Left renal cortex interstitium (tissue), 4 donors: ENCODE data around the gene TOMT. TPM values are rescaled to one million over a fixed set of nuclear protein-coding genes. Genes with fewer than 3 reads are reported as not detected.
"Not testable (repeated sequence)": the region's sequence is repeated elsewhere in the genome, so short reads cannot be mapped to it uniquely, and the experiment has no call there.

ENCODE experiments used
- DNase-seq, 4 donors: peaks; one replicate each; pipeline ENCODE4 v3.0.0-alpha.2; 2013; ENCODE audit warnings: low read depth in 4 of 4, low spot score in 2 of 4, missing footprints in 1 of 4
- polyA plus RNA-seq, 4 donors: library from polyadenylated mRNA; unstranded; fragments of 120-200 nt; gene quantifications; one replicate each; pipeline ENCODE4 v1.2.1, GENCODE V29; 2013; ENCODE audit not compliant: insufficient read length in 4 of 4

Gene TOMT
- polyA plus RNA-seq, 4 donors = not detected

- no peak for DNase-seq
Observed at GRCh38 chr11:72123117-72123653, 17.5 kb downstream of the TOMT start.

- DNase-seq = no peak
Observed at GRCh38 chr11:72124046-72124445, 18.3 kb downstream of the TOMT start.

GRCh38 chr11:72125956-72126355, 20.2 kb downstream of the TOMT start:
- DNase-seq = no peak

GRCh38 chr11:72127923-72128322, 22.2 kb downstream of the TOMT start:
- DNase-seq = no peak

GRCh38 chr11:72129381-72129780, 23.7 kb downstream of the TOMT start:
- DNase-seq = no peak

GRCh38 chr11:72132646-72133045, 26.9 kb downstream of the TOMT start:
- no peak for DNase-seq

- DNase-seq = not testable (repeated sequence)
Observed at GRCh38 chr11:72135473-72135872, 29.7 kb downstream of the TOMT start, which contains the start of gene FOLR3. TSS of gene FOLR3 (plus strand) at chr11:72135725. CDS start at chr11:72135953, 228 bp downstream.

GRCh38 chr11:72135891-72136683, 30.4 kb downstream of the TOMT start:
- no peak for DNase-seq

- DNase-seq = no peak
Observed at GRCh38 chr11:72136684-72137262, 31.0 kb downstream of the TOMT start.

GRCh38 chr11:72138821-72139390, 33.2 kb downstream of the TOMT start:
- no peak for DNase-seq

- no peak for DNase-seq
Observed at GRCh38 chr11:72139500-72139899, 33.8 kb downstream of the TOMT start.

GRCh38 chr11:72140661-72141060, 34.9 kb downstream of the TOMT start:
- no peak for DNase-seq

GRCh38 chr11:72141066-72141465, 35.3 kb downstream of the TOMT start:
- DNase-seq = no peak

- DNase-seq = not testable (repeated sequence)
Observed at GRCh38 chr11:72142086-72142485, 36.4 kb downstream of the TOMT start.

- DNase-seq = not testable (repeated sequence)
Observed at GRCh38 chr11:72142543-72142942, 36.8 kb downstream of the TOMT start.

GRCh38 chr11:72144807-72145565, 39.3 kb downstream of the TOMT start:
- DNase-seq = no peak

- DNase-seq = no peak
Observed at GRCh38 chr11:72146625-72147024, 40.9 kb downstream of the TOMT start.

GRCh38 chr11:72150882-72151281, 45.2 kb downstream of the TOMT start:
- DNase-seq = no peak

GRCh38 chr11:72153874-72154273, 48.1 kb downstream of the TOMT start:
- DNase-seq = not testable (repeated sequence)

GRCh38 chr11:72154816-72155215, 49.1 kb downstream of the TOMT start:
- DNase-seq = no peak

GRCh38 chr11:72155751-72156150, 50.0 kb downstream of the TOMT start:
- DNase-seq = no peak
